Mucosa of rectum (tissue), 2 donors: Measurements from ENCODE around the gene NLRP9.

Source experiments
- H3K27ac ChIP-seq, 2 donors: one replicate each; pipeline ENCODE4 v1.7.0; 2013; ENCODE audit warnings: inconsistent platforms in 2 of 2, low read depth in 2 of 2, low read length in 2 of 2
- H3K27me3 ChIP-seq, 2 donors: one replicate each; pipeline ENCODE4 v1.7.0; 2013; ENCODE audit warnings: low read length in 2 of 2; ENCODE audit not compliant: control insufficient read depth in 2 of 2, insufficient read depth in 2 of 2
- H3K36me3 ChIP-seq, 2 donors: one replicate each; pipeline ENCODE4 v1.7.0; 2013; ENCODE audit warnings: low read length in 2 of 2; ENCODE audit not compliant: control insufficient read depth in 2 of 2, insufficient read depth in 2 of 2
- H3K4me1 ChIP-seq, 2 donors: one replicate each; pipeline ENCODE4 v1.7.0; 2013; ENCODE audit warnings: low read length in 2 of 2, mild to moderate bottlenecking in 1 of 2; ENCODE audit not compliant: control insufficient read depth in 2 of 2, insufficient read depth in 2 of 2
- H3K4me3 ChIP-seq, 2 donors: one replicate each; pipeline ENCODE4 v1.7.0; 2013; ENCODE audit warnings: low read length in 2 of 2
- H3K9ac ChIP-seq, 2 donors: one replicate each; pipeline ENCODE4 v1.7.0; 2013; ENCODE audit warnings: low read length in 2 of 2, low read depth in 1 of 2, mild to moderate bottlenecking in 1 of 2
- H3K9me3 ChIP-seq, 2 donors: one replicate each; pipeline ENCODE4 v1.7.0; 2013; ENCODE audit warnings: low read length in 2 of 2; ENCODE audit not compliant: control insufficient read depth in 2 of 2
- donor health status: healthy.
- donor health status: Normal muscosa, but diverticular disease.

Gene NLRP9

DNA sequence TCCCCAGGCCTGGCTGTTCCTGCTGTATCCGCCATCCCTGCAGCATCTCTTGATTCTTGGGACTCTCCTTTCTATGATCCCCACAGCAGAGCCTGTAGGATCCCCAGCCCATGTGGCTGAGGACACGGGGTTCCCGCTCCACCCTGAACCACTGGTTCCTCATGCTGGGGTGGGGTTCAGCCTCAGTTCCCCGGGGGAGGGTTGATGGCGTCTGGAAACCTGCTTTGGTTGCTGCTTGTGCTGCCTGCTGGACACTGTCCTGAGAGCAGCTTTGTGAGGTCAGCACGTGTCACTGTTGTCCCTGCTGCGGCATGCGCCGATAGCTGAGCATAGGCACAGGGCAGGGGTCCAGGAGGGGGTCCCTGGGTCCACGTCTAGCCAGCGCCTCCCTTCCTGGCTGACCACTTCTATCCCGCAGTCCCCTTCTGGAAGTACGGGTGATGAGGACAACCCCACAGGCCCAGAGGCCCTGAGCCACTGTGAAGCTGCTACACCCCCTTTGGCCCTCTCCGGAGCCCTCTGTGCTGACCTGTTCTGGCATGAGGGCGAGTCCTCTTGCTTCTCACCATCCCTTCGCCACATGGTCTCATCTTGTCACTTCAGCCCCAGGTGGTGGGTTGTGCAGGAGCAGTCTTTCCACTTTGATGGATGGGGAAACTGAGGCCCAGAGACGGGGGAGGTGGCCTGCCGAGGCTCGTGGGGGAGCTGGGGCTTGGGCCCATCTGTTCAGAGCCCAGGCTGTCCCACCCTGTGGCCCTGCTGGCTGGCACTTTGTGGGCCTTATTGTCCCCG is 57.7 kb downstream of the NLRP9 start:
- no peak overlapping the region for H3K9ac ChIP-seq
- no peak overlapping the region for H3K27ac ChIP-seq
- no peaks in the 10 kb centered on the region for H3K27me3 ChIP-seq
- H3K9me3 ChIP-seq: no peaks in the 10 kb centered on the region
- peaks cover 40 to 57% of the 10 kb centered on the region in 2 donors for H3K36me3 ChIP-seq
- H3K4me1 ChIP-seq: peaks cover 53 to 68% of the 10 kb centered on the region in 2 donors
- no peak overlapping the region for H3K4me3 ChIP-seq

DNA sequence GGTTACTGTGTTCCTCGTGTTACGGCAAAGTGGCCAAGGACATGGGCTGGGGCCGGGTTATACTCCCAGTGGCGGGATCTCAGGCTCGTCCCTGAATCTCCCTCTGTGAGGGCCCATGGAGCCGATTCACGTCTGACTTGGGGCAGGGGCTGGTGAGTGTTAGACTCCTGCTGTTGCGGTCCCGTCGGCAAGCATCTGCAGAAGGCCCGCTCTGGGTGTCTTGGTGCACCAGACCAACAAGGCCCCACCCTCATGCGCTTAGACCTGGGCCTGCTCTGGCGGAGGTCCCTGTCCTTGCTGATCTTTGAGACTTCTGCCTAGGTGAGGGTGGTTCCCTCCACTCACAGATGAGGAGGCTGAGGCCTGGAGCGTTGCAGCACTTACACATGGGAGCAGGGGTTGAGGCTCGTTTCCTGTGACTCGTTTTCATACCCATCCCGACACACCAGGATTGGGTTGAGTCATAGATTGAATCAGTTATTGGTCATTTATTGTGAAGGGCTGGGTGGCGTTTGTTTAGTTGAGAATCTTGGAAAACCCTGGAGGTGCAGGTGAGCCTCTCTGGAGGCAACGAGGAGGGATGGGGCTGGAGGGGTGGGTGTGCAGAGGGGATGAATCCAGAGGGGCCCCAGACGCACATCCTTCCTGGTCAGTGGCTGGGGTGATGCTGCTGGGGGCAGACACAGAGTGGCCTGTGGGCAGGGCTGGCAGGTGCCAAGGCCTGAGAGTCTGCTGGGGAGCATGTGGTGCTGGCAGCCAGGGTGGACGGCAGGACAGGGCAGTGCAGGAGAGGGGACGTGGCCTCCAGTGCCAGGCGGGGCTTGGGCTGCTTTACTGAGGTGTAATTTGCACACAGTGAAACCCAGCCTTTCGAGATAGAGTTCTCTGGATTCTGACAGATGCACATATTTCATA is 58.6 kb downstream of the NLRP9 start:
- no peak overlapping the region for H3K9ac ChIP-seq
- H3K9me3 ChIP-seq: no peaks in the 10 kb centered on the region
- no peak overlapping the region for H3K4me3 ChIP-seq
- H3K27ac ChIP-seq: peak overlapping the region in 1 of 2 donors; percentile 4
- H3K36me3 ChIP-seq: peaks cover 31 to 49% of the 10 kb centered on the region in 2 donors
- H3K4me1 ChIP-seq: peaks cover 43 to 59% of the 10 kb centered on the region in 2 donors
- H3K27me3 ChIP-seq: no peaks in the 10 kb centered on the region

GRCh38 chr19:55678121-55678671 is 60.0 kb downstream of the NLRP9 start:
- Histone ChIP-seq H3K9me3 (no peaks in the 10 kb centered on the region), H3K36me3 (peaks cover 33 to 49% of the 10 kb centered on the region in 2 donors), H3K4me3 (peak overlapping the region in 1 of 2 donors; percentile 99), H3K27ac (peak overlapping the region; percentile 56 to 92), H3K9ac (peak overlapping the region; percentile 45 to 53), H3K4me1 (peaks cover 30 to 45% of the 10 kb centered on the region in 2 donors), H3K27me3 (no peaks in the 10 kb centered on the region)

GRCh38 chr19:55677572-55678028 is 60.6 kb downstream of the NLRP9 start:
- Histone ChIP-seq H3K36me3 (peaks cover 33 to 49% of the 10 kb centered on the region in 2 donors), H3K9me3 (no peaks in the 10 kb centered on the region), H3K27me3 (no peaks in the 10 kb centered on the region), H3K9ac (peak overlapping the region; percentile 45 to 53), H3K4me3 (peak overlapping the region in 1 of 2 donors; percentile 99), H3K4me1 (peaks cover 28 to 44% of the 10 kb centered on the region in 2 donors), H3K27ac (peak overlapping the region; percentile 56 to 92)

GRCh38 chr19:55676889-55677505 is 61.2 kb downstream of the NLRP9 start:
- Histone ChIP-seq H3K4me3 (peak overlapping the region; percentile 4 to 99), H3K27me3 (no peaks in the 10 kb centered on the region), H3K9ac (peak overlapping the region; percentile 56 to 96), H3K27ac (peak overlapping the region; percentile 56 to 92), H3K36me3 (peaks cover 31 to 48% of the 10 kb centered on the region in 2 donors), H3K9me3 (no peaks in the 10 kb centered on the region), H3K4me1 (peaks cover 26 to 41% of the 10 kb centered on the region in 2 donors)

GRCh38 chr19:55676383-55676782 is 61.8 kb downstream of the NLRP9 start:
- Histone ChIP-seq H3K36me3 (peaks cover 29 to 45% of the 10 kb centered on the region in 2 donors), H3K9me3 (no peaks in the 10 kb centered on the region), H3K9ac (peak overlapping the region; percentile 92 to 96), H3K4me1 (peaks cover 26 to 40% of the 10 kb centered on the region in 2 donors), H3K27me3 (no peaks in the 10 kb centered on the region), H3K4me3 (peak overlapping the region; percentile 93 to 99), H3K27ac (peak overlapping the region; percentile 87 to 92)

- H3K27ac ChIP-seq: peak overlapping the region; percentile 87 to 92
- peak overlapping the region; percentile 92 to 96 for H3K9ac ChIP-seq
- H3K36me3 ChIP-seq: peaks cover 26 to 41% of the 10 kb centered on the region in 2 donors
- H3K27me3 ChIP-seq: no peaks in the 10 kb centered on the region
- no peaks in the 10 kb centered on the region for H3K9me3 ChIP-seq
- peak overlapping the region; percentile 93 to 99 for H3K4me3 ChIP-seq
- H3K4me1 ChIP-seq: peaks cover 26 to 40% of the 10 kb centered on the region in 2 donors
Measured at GRCh38 chr19:55675661-55676354, 62.4 kb downstream of the NLRP9 start.

DNA sequence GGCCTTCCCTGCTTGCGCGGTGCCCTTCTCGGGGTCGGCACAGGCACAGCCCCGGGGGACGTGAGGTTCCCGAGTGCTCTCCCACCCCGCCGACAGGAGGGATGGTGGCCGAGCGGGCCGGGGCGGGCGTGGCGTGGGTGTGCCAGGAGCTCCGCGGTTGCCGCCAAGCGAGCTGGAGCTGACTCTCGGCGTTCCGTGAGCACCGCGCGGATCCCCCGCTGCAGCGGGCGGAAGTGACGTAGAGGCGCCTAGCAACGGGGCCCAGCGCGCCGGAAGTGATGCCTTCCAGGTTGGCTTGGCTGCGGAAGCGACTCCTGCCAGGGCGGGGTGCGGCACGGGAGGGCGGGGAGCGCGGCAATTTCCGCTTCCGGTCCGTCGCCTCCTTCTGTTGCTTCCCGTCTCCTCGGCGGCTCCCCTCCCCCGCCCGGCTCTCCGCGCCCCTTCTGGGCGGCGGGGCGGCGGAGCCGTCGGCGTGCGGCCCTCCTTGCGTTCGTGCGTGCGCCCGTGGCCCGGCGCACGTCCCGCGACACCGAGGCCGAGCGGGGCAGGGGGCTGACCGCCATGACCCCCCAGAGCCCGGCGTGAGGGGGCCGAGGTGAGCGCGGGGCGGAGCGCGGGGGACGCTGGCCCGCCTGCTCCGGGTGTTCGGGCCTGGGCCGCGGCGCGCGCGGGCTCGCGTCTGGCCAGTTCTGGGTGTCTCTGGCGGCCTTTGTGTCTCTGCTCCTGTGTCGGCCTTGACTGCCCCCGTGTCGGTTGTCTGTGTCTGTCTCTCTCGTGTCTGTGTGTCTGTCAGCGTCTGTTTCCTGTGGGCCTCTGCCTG is 63.2 kb downstream of the NLRP9 start, which contains the start of gene EPN1:
TSS of gene EPN1 (plus strand) at position 386 of the 820 bp plus-strand sequence. CDS start 3,402 bp downstream, outside the sequence.
- Histone ChIP-seq H3K9me3 (no peaks in the 10 kb centered on the region), H3K4me1 (peaks cover 26 to 39% of the 10 kb centered on the region in 2 donors), H3K27ac (peak within 1 kb of the TSS; percentile 87 to 92), H3K9ac (peak within 1 kb of the TSS; percentile 92 to 96), H3K27me3 (no peaks in the 10 kb centered on the region), H3K36me3 (peaks cover 28 to 41% of the 10 kb centered on the region in 2 donors), H3K4me3 (peak within 1 kb of the TSS; percentile 93 to 99)
